ENCODE results near the gene BRAF. TPM values are rescaled to one million over a fixed set of nuclear protein-coding genes. Genes with fewer than 3 reads are reported as not detected.

The BRAF gene
- total RNA-seq, 1 experiment from 2014 or later: 29.7 TPM

DNA sequence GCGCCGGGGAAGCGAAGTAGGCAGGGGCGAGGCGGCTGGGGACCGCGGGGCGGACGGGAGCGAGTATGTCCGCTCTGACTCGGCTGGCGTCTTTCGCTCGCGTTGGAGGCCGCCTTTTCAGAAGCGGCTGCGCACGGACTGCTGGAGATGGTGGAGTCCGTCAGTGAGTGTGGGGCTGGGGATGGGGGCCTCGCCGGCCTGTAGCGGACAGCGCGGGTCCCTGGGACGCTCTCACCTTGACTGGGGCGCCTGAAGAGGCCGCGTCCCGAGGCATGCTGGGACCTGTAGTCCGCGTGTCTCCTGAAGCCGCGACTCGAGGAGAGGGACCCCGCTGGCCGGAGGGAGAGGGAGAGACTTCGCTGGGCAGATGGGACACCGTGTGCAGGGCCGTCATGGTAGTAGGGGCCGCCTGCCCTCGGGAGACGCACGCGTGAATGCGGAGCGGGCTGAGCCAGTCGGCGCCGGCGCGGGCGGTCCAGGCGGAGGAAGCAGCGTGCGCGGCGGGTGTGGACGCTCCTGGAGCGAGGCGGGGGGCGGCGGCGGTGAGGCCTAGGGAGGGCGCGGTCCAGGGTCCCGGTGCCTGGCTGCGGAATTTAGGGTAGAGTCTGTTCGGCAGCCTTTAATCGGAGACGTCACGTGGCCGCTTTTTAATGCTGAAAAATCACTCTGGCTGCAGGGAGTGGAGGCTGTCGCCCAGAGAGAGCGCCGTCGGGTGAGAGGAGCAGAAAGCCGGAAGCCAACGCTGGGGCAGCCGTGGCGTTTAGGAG is 227.9 kb downstream of the BRAF start, which contains the start of gene NDUFB2:
NDUFB2 (plus strand) TSS at position 29 of the 767 bp plus-strand sequence; CDS start at position 66, 37 bp downstream.
- Histone ChIP-seq H3K4me2 (ENCODE audit: low read length) (peak within 1 kb of the TSS; percentile 96), H3K9ac (ENCODE audit: low read length) (peak within 1 kb of the TSS; percentile 87), H3K27ac (ENCODE audit: low read depth, low read length) (peak within 1 kb of the TSS; percentile 95), H3K27me3 (ENCODE audit: insufficient read depth, low read length) (no peaks in the 10 kb centered on the region), H3K9me2 (ENCODE audit: insufficient read depth) (no peaks in the 10 kb centered on the region), H4K20me1 (ENCODE audit: insufficient read depth) (no peaks in the 10 kb centered on the region), H3K4me3 (replicated peaks in 1 of 2; ENCODE audit: low read depth in 1 of 2, low read length in 2 of 2) (peak within 1 kb of the TSS; percentile 75 to 86), H3K9me3 (ENCODE audit: control insufficient read depth in 1 of 2, insufficient read depth in 1 of 2, low read depth in 1 of 2, low read length in 2 of 2) (no peaks in the 10 kb centered on the region), H3K4me1 (ENCODE audit: control insufficient read depth in 1 of 2, insufficient read depth in 2 of 2, low read length in 2 of 2) (peaks cover 4 to 20% of the 10 kb centered on the region in 2 experiments; a peak in 3 of 4 replicates), H2AFZ (ENCODE audit: low read depth, low read length, poor library complexity, severe bottlenecking) (peak within 1 kb of the TSS; percentile 72), H3K79me2 (ENCODE audit: insufficient read depth, low read length) (peaks cover 50% of the 10 kb centered on the region), H3K36me3 (ENCODE audit: control insufficient read depth in 1 of 2, insufficient read depth in 2 of 2, low read length in 2 of 2) (peaks cover 0 to 4% of the 10 kb centered on the region in 2 experiments; a peak in 2 of 4 replicates)
- ChIA-PET CTCF (interaction anchor here (0.7 kb wide), 1 partner anchor 11 kb away, joined by 3 read pairs; no protein-coding TSS in a partner anchor), POLR2A (no interaction called here), RAD21 (ENCODE audit: low non-redundant PET in 1 of 2, low total read pairs in 2 of 2, uncharacterized antibody in 2 of 2, unreplicated experiment in 2 of 2) (no interaction called here)
- peak; percentile 11 for TF ChIP-seq TCF7L2 (IDR thresholded peaks at IDR 0.05; ENCODE audit: borderline replicate concordance, extremely low read depth, insufficient read depth, insufficient read length)
- TF ChIP-seq, protein P1, sequence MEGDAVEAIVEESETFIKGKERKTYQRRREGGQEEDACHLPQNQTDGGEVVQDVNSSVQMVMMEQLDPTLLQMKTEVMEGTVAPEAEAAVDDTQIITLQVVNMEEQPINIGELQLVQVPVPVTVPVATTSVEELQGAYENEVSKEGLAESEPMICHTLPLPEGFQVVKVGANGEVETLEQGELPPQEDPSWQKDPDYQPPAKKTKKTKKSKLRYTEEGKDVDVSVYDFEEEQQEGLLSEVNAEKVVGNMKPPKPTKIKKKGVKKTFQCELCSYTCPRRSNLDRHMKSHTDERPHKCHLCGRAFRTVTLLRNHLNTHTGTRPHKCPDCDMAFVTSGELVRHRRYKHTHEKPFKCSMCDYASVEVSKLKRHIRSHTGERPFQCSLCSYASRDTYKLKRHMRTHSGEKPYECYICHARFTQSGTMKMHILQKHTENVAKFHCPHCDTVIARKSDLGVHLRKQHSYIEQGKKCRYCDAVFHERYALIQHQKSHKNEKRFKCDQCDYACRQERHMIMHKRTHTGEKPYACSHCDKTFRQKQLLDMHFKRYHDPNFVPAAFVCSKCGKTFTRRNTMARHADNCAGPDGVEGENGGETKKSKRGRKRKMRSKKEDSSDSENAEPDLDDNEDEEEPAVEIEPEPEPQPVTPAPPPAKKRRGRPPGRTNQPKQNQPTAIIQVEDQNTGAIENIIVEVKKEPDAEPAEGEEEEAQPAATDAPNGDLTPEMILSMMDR (IDR thresholded peaks at IDR 0.05 in 2 of 3, conservative IDR thresholded peaks at IDR 0.05 in 1 of 3; ENCODE audit: borderline replicate concordance in 1 of 3, insufficient read depth in 1 of 3, low read depth in 2 of 3, low read length in 2 of 3): no peak
- TF ChIP-seq, protein P2, sequence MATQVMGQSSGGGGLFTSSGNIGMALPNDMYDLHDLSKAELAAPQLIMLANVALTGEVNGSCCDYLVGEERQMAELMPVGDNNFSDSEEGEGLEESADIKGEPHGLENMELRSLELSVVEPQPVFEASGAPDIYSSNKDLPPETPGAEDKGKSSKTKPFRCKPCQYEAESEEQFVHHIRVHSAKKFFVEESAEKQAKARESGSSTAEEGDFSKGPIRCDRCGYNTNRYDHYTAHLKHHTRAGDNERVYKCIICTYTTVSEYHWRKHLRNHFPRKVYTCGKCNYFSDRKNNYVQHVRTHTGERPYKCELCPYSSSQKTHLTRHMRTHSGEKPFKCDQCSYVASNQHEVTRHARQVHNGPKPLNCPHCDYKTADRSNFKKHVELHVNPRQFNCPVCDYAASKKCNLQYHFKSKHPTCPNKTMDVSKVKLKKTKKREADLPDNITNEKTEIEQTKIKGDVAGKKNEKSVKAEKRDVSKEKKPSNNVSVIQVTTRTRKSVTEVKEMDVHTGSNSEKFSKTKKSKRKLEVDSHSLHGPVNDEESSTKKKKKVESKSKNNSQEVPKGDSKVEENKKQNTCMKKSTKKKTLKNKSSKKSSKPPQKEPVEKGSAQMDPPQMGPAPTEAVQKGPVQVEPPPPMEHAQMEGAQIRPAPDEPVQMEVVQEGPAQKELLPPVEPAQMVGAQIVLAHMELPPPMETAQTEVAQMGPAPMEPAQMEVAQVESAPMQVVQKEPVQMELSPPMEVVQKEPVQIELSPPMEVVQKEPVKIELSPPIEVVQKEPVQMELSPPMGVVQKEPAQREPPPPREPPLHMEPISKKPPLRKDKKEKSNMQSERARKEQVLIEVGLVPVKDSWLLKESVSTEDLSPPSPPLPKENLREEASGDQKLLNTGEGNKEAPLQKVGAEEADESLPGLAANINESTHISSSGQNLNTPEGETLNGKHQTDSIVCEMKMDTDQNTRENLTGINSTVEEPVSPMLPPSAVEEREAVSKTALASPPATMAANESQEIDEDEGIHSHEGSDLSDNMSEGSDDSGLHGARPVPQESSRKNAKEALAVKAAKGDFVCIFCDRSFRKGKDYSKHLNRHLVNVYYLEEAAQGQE (IDR thresholded peaks at IDR 0.05; ENCODE audit: low read depth): no peak
- TF ChIP-seq POLR2A (IDR thresholded peaks at IDR 0.05; ENCODE audit: borderline replicate concordance, extremely low read depth, insufficient read depth, insufficient read length): peak; percentile 89
- peak; percentile 48; the same call in 1 of the 2 replicates for TF ChIP-seq CBX3 (IDR thresholded peaks at IDR 0.05; ENCODE audit: low read depth)
- TF ChIP-seq FOSL1 (IDR thresholded peaks at IDR 0.05; ENCODE audit: low read depth): no peak
- no peak for TF ChIP-seq EGR1 (IDR thresholded peaks at IDR 0.05; ENCODE audit: low read depth)
- peak; percentile 99 for TF ChIP-seq ZFX (IDR thresholded peaks at IDR 0.05)
- peak; percentile 93 for TF ChIP-seq SIN3A (IDR thresholded peaks at IDR 0.05; ENCODE audit: low read depth)
- TF ChIP-seq POLR2AphosphoS5 (IDR thresholded peaks at IDR 0.05; ENCODE audit: low read depth, low read length): peak; percentile 94
- TF ChIP-seq, protein P3, sequence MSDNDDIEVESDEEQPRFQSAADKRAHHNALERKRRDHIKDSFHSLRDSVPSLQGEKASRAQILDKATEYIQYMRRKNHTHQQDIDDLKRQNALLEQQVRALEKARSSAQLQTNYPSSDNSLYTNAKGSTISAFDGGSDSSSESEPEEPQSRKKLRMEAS (IDR thresholded peaks at IDR 0.05): peak; percentile 94
- DNase-seq (ENCODE audit: low read depth, low spot score): peak; percentile 57
- peak; percentile 90 for ATAC-seq
- no TSS peak for BruUV-seq (replicated peaks)
- intact Hi-C loops (cut with micrococcal nuclease): no loop called here

Measured in HCT116 (cell line).